ENCODE data around the gene BAIAP2L2.

- TF ChIP-seq CTCF (IDR thresholded peaks at IDR 0.05) (no peak), POLR2AphosphoS5 (IDR thresholded peaks at IDR 0.05; ENCODE audit: insufficient read depth in 1 of 2, low read depth in 1 of 2) (no peak)
These were observed 44.0 kb downstream of the BAIAP2L2 start for GRCh38 chr22:38066381-38067027.
